Measurements from ENCODE around the gene ALG6. TPM values are rescaled to one million over a fixed set of nuclear protein-coding genes. Genes with fewer than 3 reads are reported as not detected.

Gene ALG6
- total RNA-seq, 2 experiments from 2014 or later: 10.6 to 11.2 TPM

- Mint-ChIP-seq H3K4me3 (peak overlapping the region; percentile 59), H3K27ac (peak overlapping the region; percentile 42), H3K4me1 (ENCODE audit: low read depth) (peaks cover 41% of the 10 kb centered on the region), H3K27me3 (peaks cover 84% of the 10 kb centered on the region), H3K36me3 (ENCODE audit: low read depth) (peaks cover 12% of the 10 kb centered on the region), H3K9me3 (peaks cover 3% of the 10 kb centered on the region)
- no peak overlapping the region for H3K27ac ChIP-seq (ENCODE audit: low read depth in 1 of 2, low read length in 2 of 2)
- intact Hi-C loops (cut with DNase I, micrococcal nuclease): loop anchor here (1.0 to 5.0 kb wide), 2 partner anchors 8 to 196 kb away; partner anchors contain the start of genes EFCAB7 (in 1 of the 2) and ITGB3BP (in 1 of the 2)
- peaks cover 77 to 94% of the 10 kb centered on the region in 2 experiments for H3K27me3 ChIP-seq (ENCODE audit: control insufficient read depth in 1 of 2, insufficient read depth in 2 of 2, low read length in 2 of 2)
- ChIA-PET CTCF (interaction anchor here (1.8 kb wide), 1 partner anchor 9 kb away, joined by 4 read pairs; no protein-coding TSS in a partner anchor), POLR2A (interaction anchor here (0.7 kb wide), 1 partner anchor 889 kb away, joined by 3 read pairs; the partner anchor contains the start of gene USP1)
- H3K36me3 ChIP-seq (ENCODE audit: insufficient read depth, low read length): no peaks in the 10 kb centered on the region
- H3K4me1 ChIP-seq (ENCODE audit: insufficient read depth, low read length): peaks cover 58% of the 10 kb centered on the region
- H3K9me3 ChIP-seq (ENCODE audit: control insufficient read depth in 1 of 2, insufficient read depth in 1 of 2, low read length in 2 of 2): peaks cover 30 to 61% of the 10 kb centered on the region in 2 experiments
- H3K4me3 ChIP-seq (ENCODE audit: low read length): no peak overlapping the region
- DNase-seq (peak in 1 of 14 experiments; percentile 9), ATAC-seq (ENCODE audit: poor library complexity) (no peak)
- no peak for TF ChIP-seq CTCF (IDR thresholded peaks at IDR 0.05)
Observed at GRCh38 chr1:63326106-63326472, 41.3 kb upstream of the ALG6 start.

- ATAC-seq (ENCODE audit: poor library complexity) (no peak), DNase-seq (peak in 2 of 14 experiments; percentile 10 to 29)
- intact Hi-C loops (cut with DNase I, micrococcal nuclease): loop anchor here (1.0 to 5.0 kb wide), 2 partner anchors 8 to 196 kb away; partner anchors contain the start of genes EFCAB7 (in 1 of the 2) and ITGB3BP (in 1 of the 2)
- peaks cover 8% of the 10 kb centered on the region for H3K36me3 Mint-ChIP-seq (ENCODE audit: low read depth)
- Histone ChIP-seq H3K4me3 (ENCODE audit: low read length) (no peak overlapping the region), H3K9me3 (ENCODE audit: control insufficient read depth in 1 of 2, insufficient read depth in 1 of 2, low read length in 2 of 2) (peaks cover 24 to 56% of the 10 kb centered on the region in 2 experiments), H3K4me1 (ENCODE audit: insufficient read depth, low read length) (peaks cover 52% of the 10 kb centered on the region), H3K36me3 (ENCODE audit: insufficient read depth, low read length) (no peaks in the 10 kb centered on the region), H3K27ac (ENCODE audit: low read depth in 1 of 2, low read length in 2 of 2) (no peak overlapping the region), H3K27me3 (ENCODE audit: control insufficient read depth in 1 of 2, insufficient read depth in 2 of 2, low read length in 2 of 2) (peaks cover 75 to 92% of the 10 kb centered on the region in 2 experiments)
- ChIA-PET CTCF (interaction anchor here (0.6 to 1.8 kb wide), 2 partner anchors 10 to 11 kb away, joined by 4 read pairs; no protein-coding TSS in a partner anchor), POLR2A (interaction anchor here (0.7 kb wide), 1 partner anchor 890 kb away, joined by 3 read pairs; the partner anchor contains the start of gene USP1)
- peaks cover 82% of the 10 kb centered on the region for H3K27me3 Mint-ChIP-seq
- peak overlapping the region; percentile 59 for H3K4me3 Mint-ChIP-seq
- peaks cover 35% of the 10 kb centered on the region for H3K4me1 Mint-ChIP-seq (ENCODE audit: low read depth)
- TF ChIP-seq CTCF (IDR thresholded peaks at IDR 0.05): no peak
- peak overlapping the region; percentile 42 for H3K27ac Mint-ChIP-seq
- peaks cover 3% of the 10 kb centered on the region for H3K9me3 Mint-ChIP-seq
Observed at GRCh38 chr1:63326473-63327380, 40.7 kb upstream of the ALG6 start.

- Mint-ChIP-seq H3K4me3 (no peak overlapping the region), H3K4me1 (ENCODE audit: low read depth) (peaks cover 31% of the 10 kb centered on the region), H3K9me3 (peaks cover 3% of the 10 kb centered on the region), H3K27ac (no peak overlapping the region), H3K27me3 (peaks cover 82% of the 10 kb centered on the region), H3K36me3 (ENCODE audit: low read depth) (peaks cover 5% of the 10 kb centered on the region)
- TF ChIP-seq CTCF (IDR thresholded peaks at IDR 0.05): peak; percentile 35
- intact Hi-C loops (cut with DNase I, micrococcal nuclease): loop anchor here in 1 of 2 experiments (5.0 kb wide), 1 partner anchor 195 kb away; the partner anchor contains the start of genes EFCAB7 and ITGB3BP
- no peak overlapping the region for H3K27ac ChIP-seq (ENCODE audit: low read depth in 1 of 2, low read length in 2 of 2)
- DNase-seq (peak in 4 of 14 experiments; percentile 29 to 67 (median 49)), ATAC-seq (ENCODE audit: poor library complexity) (peak; percentile 24)
- CTCF ChIA-PET: interaction anchor here (0.6 kb wide), 2 partner anchors 10 to 28 kb away, joined by 4 read pairs; no protein-coding TSS in a partner anchor
- no peaks in the 10 kb centered on the region for H3K36me3 ChIP-seq (ENCODE audit: insufficient read depth, low read length)
- H3K27me3 ChIP-seq (ENCODE audit: control insufficient read depth in 1 of 2, insufficient read depth in 2 of 2, low read length in 2 of 2): peaks cover 69 to 92% of the 10 kb centered on the region in 2 experiments
- peaks cover 44% of the 10 kb centered on the region for H3K4me1 ChIP-seq (ENCODE audit: insufficient read depth, low read length)
- peaks cover 24 to 49% of the 10 kb centered on the region in 2 experiments for H3K9me3 ChIP-seq (ENCODE audit: control insufficient read depth in 1 of 2, insufficient read depth in 1 of 2, low read length in 2 of 2)
- POLR2A ChIA-PET: no interaction called here
- H3K4me3 ChIP-seq (ENCODE audit: low read length): no peak overlapping the region
Observed at GRCh38 chr1:63327417-63328054, 39.9 kb upstream of the ALG6 start.

Data from CD4-positive, alpha-beta T cell (primary cell).